Prostate gland (tissue), 2 donors: ENCODE measurements around the gene HSPB1.

Source experiments
- CTCF ChIP-seq, 4 experiments: fragments of 200-600 bp in 2 of 4; fragments of 450-650 bp in 2 of 4; sonication (generic) in 2 of 4; IDR thresholded peaks; 1 replicate in 3 of 4; 2 replicates in 1 of 4; pipeline ENCODE4 v1.5.1; 2016 to 2019; ENCODE audit warnings: antibody characterized with exemption in 4 of 4, mild to moderate bottlenecking in 2 of 4, moderate library complexity in 2 of 4
- POLR2AphosphoS5 ChIP-seq: sonication (generic); formaldehyde crosslinking; IDR thresholded peaks from one replicate; pipeline ENCODE4 v1.6.1; 2017; ENCODE audit warnings: antibody characterized with exemption

- TF ChIP-seq CTCF (IDR thresholded peaks at IDR 0.05) (no peak), POLR2AphosphoS5 (no peak)
These were observed 36.0 kb downstream of the HSPB1 start for GRCh38 chr7:76338298-76339084.
